Uterus (tissue), 2 donors: ENCODE data around the gene CBLB.

Experiments
- POLR2A ChIP-seq, 2 donors: fragments of 450-650 bp; IDR thresholded peaks; one replicate each; pipeline ENCODE4 v1.6.1; 2016; ENCODE audit warnings: antibody characterized with exemption in 2 of 2, mild to moderate bottlenecking in 1 of 2, moderate library complexity in 1 of 2
- TF ChIP-seq, protein P1 (sequence below), 4 experiments: fragments of 200-600 bp in 2 of 4; fragments of 450-650 bp in 2 of 4; sonication (generic) in 2 of 4; IDR thresholded peaks; one replicate each; pipeline ENCODE4 v1.5.1; 2016 to 2019; ENCODE audit warnings: antibody characterized with exemption in 4 of 4, mild to moderate bottlenecking in 2 of 4, moderate library complexity in 1 of 4

DNA sequence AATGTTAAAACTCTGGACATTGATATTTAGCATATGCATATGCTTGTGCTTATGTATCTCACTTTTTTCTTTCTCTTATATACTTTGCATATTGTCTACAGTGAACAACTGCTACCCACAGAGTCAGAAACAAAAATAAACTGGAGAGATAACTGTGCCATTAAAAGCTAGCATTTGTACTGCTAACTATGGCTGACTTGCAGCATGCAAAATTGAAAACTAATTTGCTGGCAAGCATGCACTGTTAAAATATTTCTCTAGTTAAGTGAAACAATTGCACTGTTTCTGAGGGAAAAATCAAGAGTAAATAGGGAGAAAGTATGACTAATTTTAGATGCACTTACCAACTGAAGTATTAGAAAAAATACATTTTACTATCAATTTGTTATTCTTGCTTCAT lies 177.8 kb downstream of the CBLB start:
- no peak for TF ChIP-seq POLR2A (IDR thresholded peaks at IDR 0.05)
- TF ChIP-seq, protein P1, sequence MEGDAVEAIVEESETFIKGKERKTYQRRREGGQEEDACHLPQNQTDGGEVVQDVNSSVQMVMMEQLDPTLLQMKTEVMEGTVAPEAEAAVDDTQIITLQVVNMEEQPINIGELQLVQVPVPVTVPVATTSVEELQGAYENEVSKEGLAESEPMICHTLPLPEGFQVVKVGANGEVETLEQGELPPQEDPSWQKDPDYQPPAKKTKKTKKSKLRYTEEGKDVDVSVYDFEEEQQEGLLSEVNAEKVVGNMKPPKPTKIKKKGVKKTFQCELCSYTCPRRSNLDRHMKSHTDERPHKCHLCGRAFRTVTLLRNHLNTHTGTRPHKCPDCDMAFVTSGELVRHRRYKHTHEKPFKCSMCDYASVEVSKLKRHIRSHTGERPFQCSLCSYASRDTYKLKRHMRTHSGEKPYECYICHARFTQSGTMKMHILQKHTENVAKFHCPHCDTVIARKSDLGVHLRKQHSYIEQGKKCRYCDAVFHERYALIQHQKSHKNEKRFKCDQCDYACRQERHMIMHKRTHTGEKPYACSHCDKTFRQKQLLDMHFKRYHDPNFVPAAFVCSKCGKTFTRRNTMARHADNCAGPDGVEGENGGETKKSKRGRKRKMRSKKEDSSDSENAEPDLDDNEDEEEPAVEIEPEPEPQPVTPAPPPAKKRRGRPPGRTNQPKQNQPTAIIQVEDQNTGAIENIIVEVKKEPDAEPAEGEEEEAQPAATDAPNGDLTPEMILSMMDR (IDR thresholded peaks at IDR 0.05) = no peak
